ENCODE results near the gene RASA2.

RASA2 gene

DNA sequence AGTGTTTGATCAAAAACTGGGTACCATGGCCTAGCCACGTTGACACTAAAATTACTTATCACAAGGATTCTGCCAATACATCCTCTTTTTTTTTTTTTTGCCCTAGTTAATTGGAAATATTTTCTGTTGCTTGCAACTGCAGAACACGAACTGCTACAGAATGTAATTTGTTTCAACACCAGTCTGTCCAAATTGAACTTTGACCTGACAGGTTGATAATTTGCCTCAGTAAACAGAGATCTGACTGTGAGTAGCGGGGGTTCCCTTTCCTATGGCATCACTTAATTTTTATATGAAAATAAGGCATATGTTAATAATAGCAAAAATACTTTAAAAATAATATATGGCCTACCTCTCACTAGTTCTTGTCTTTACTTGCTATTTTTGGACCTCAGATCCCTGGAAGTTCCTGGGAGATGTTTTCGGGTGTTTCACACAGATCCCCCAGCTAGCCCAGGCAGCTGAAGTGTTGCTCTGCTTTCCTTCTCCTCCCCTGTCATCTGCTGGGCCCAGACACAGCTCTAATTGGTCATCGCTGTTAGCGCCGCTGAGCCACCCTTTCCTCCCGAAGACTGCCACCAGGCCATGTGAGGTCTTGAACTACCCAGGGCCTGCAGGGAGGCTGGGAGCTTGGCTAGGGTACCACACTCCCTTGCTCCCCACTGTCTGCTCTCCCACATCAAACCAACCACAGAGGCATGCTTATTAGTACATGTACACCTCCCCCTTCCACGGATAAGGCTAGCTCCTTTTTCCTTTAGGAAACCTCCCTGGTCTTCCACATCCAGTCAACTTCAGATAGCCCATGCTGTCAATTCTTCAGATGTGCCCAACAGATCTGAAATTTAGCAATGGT is 161.5 kb downstream of the RASA2 start:
- no peak for DNase-seq

- DNase-seq, result no peak
Observed at GRCh38 chr3:141649871-141650270, 163.0 kb downstream of the RASA2 start.

- no peak for DNase-seq
Observed at GRCh38 chr3:141650783-141651182, 164.0 kb downstream of the RASA2 start.

DNA sequence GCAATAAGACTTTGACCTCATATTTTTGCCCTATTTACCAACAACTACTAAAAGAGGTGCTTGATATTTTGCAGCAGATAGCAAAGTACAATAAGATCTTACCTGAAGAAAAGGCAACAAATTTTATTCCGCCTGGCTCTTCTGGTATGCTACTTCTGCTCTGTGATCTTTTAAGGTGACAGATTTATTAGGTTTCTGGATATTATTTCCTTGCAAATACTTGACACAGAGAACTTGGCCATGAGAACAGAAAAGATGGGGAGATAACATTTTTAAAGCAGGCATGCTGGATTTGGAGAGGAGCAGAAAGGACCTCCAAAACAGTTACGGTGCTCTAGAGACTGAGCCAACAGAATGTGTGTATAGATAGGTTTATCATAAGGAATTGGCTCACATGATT is 164.6 kb downstream of the RASA2 start:
- DNase-seq, result no peak

GRCh38 chr3:141652349-141652748 is 165.5 kb downstream of the RASA2 start:
- DNase-seq, result no peak

GRCh38 chr3:141653847-141654246 is 167.0 kb downstream of the RASA2 start:
- no peak for DNase-seq

- no peak for DNase-seq
Observed at GRCh38 chr3:141655801-141656200, 169.0 kb downstream of the RASA2 start.

DNA sequence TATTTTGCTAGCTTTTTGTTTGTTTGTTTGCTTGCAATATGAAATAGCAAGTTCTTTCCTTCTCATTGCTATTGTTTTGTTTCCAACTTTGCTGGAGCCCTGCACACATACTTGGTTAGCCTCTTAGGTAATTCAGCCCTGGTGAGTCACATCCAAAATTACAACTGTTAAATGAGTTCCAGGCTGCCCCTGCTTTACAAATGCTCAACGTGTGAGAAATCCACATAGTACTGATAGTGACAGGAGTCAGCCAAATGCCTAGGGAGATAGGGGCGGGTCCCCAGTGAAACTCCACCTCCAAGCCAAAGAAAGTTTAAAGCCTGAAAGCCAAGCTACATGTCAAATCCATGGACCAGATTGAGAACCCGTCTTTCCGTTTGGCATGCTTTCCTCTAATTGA is 169.9 kb downstream of the RASA2 start:
- DNase-seq, result no peak

DNA sequence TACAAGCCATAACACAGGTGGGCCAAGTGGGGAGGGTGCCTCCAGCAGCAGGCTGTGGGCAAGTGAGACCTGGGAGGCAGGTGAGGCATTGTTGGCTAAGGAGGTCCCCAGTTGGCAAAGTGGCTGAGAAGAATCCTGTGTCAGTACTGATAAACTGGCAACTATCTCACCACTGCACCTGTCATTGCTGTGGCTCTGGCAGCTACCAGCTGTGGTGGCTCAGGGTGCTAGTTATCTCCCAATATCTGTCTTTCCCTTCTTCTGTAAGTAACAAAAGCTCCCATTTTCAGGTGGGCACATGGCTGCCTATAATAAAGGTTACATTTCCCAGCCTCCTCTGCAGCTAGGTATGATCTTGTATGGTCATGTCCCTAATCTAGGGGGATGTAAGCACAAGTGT is 170.7 kb downstream of the RASA2 start:
- no peak for DNase-seq

- DNase-seq, result no peak
Observed at GRCh38 chr3:141659821-141660613, 173.2 kb downstream of the RASA2 start.

DNA sequence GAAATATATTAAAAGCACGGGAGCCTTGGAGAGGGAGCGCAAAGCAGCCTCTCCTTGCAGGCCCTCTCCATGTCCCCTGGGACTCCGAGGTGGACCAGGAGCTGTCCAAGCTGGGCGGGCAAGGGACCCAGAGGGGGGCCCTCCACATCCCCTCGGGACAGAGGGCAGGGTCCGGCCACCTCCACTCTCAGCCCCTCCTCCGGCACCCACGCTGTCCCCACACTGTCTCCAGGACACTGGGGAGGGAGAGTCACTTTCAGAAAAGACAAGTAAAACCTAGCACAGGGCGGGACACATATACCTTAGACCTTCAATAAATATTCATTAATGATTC is 173.8 kb downstream of the RASA2 start:
- DNase-seq, result no peak

GRCh38 chr3:141661229-141662196 is 174.7 kb downstream of the RASA2 start:
- DNase-seq, result no peak

DNA sequence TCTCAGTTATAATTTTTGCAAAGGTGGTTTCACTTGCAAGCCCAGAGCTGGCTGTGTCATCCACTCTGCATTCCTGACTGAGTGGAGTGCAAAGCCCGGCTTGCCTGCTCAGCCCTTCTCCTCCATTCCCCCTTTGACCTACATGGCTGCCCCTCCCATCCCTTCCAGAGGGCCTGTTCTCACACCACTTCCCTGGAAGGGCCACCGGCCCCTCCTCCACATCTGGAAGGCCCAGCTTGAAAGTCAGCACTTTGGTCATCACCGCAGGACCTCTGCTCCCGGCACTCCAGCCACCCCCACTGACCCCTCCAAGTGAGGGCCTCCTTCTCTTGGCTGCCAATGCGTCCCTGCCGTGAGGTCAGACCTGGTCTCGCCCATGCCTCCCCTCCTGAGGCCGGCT is 177.2 kb downstream of the RASA2 start:
- DNase-seq, result no peak
